Renal pelvis (tissue), 12 donors: ENCODE data around the gene TMEM205. TPM values are rescaled to one million over a fixed set of nuclear protein-coding genes. Genes with fewer than 3 reads are reported as not detected.
A peak's percentile ranks its signal among the peaks of the same experiment; 100 is the strongest.
"Not testable (repeated sequence)": the region's sequence is repeated elsewhere in the genome, so short reads cannot be mapped to it uniquely, and the experiment has no call there.

Source experiments
- DNase-seq: peaks from one replicate; pipeline ENCODE4 v3.0.0-alpha.2; 2013
- long read RNA-seq, 16 experiments: transcript quantifications; one replicate each; lab custom pipeline, GENCODE V29; 2026
- polyA plus RNA-seq, 3 donors: library from polyadenylated mRNA; unstranded; fragments of 120-200 nt; gene quantifications; one replicate each; pipeline ENCODE4 v1.2.1, GENCODE V29; 2013; ENCODE audit not compliant: insufficient read length in 3 of 3

TMEM205 gene
- polyA plus RNA-seq: 100 to 1,000 TPM; 144 to 158 (median 156) TPM
- long read RNA-seq, donor 1, transcript TMEM205-216 (4 exons, 792 nt): major isoform, 65 of 125 reads
- long read RNA-seq, donor 1, transcript TMEM205-210 (4 exons, 840 nt): minor isoform, 8 of 125 reads
- long read RNA-seq, donor 1, transcript TMEM205-201 (3 exons, 1,034 nt): minor isoform, 12 of 125 reads
- long read RNA-seq, donor 1, transcript TMEM205-205 (4 exons, 677 nt): minor isoform, 11 of 125 reads
- long read RNA-seq, donor 1, partial matches to known transcripts: 15 of 125 reads
- long read RNA-seq, donor 1, other reads (novel, unspliced or antisense): 0 of 125 reads
- long read RNA-seq, donor 2, transcript TMEM205-205 (4 exons, 677 nt): minor isoform, 10 of 137 reads
- long read RNA-seq, donor 2, transcript TMEM205-203 (2 exons, 1,147 nt): minor isoform, 10 of 137 reads
- long read RNA-seq, donor 2, transcript TMEM205-210 (4 exons, 840 nt): minor isoform, 30 of 137 reads
- long read RNA-seq, donor 2, transcript TMEM205-216 (4 exons, 792 nt): major isoform, 58 of 137 reads
- long read RNA-seq, donor 2, partial matches to known transcripts: 0 of 137 reads
- long read RNA-seq, donor 2, other reads (novel, unspliced or antisense): 14 of 137 reads
- long read RNA-seq, donor 3, transcript TMEM205-203 (2 exons, 1,147 nt): minor isoform, 12 of 107 reads
- long read RNA-seq, donor 3, transcript TMEM205-201 (3 exons, 1,034 nt): minor isoform, 11 of 107 reads
- long read RNA-seq, donor 3, transcript TMEM205-210 (4 exons, 840 nt): minor isoform, 14 of 107 reads
- long read RNA-seq, donor 3, transcript TMEM205-216 (4 exons, 792 nt): major isoform, 54 of 107 reads
- long read RNA-seq, donor 3, partial matches to known transcripts: 0 of 107 reads
- long read RNA-seq, donor 3, other reads (novel, unspliced or antisense): 0 of 107 reads
- long read RNA-seq, donor 4, transcript TMEM205-210 (4 exons, 840 nt): minor isoform, 22 of 178 reads
- long read RNA-seq, donor 4, transcript TMEM205-216 (4 exons, 792 nt): major isoform, 75 of 178 reads
- long read RNA-seq, donor 4, transcript TMEM205-203 (2 exons, 1,147 nt): minor isoform, 21 of 178 reads
- long read RNA-seq, donor 4, transcript TMEM205-201 (3 exons, 1,034 nt): minor isoform, 13 of 178 reads
- long read RNA-seq, donor 4, partial matches to known transcripts: 37 of 178 reads
- long read RNA-seq, donor 4, other reads (novel, unspliced or antisense): 0 of 178 reads
- long read RNA-seq, donor 5, transcript TMEM205-210 (4 exons, 840 nt): minor isoform, 5 of 73 reads
- long read RNA-seq, donor 5, transcript TMEM205-216 (4 exons, 792 nt): major isoform, 49 of 73 reads
- long read RNA-seq, donor 5, transcript TMEM205-203 (2 exons, 1,147 nt): minor isoform, 9 of 73 reads
- long read RNA-seq, donor 5, transcript TMEM205-205 (4 exons, 677 nt): minor isoform, 5 of 73 reads
- long read RNA-seq, donor 5, partial matches to known transcripts: 0 of 73 reads
- long read RNA-seq, donor 5, other reads (novel, unspliced or antisense): 0 of 73 reads
- long read RNA-seq, donor 6, transcript TMEM205-205 (4 exons, 677 nt): minor isoform, 12 of 138 reads
- long read RNA-seq, donor 6, transcript TMEM205-210 (4 exons, 840 nt): minor isoform, 13 of 138 reads
- long read RNA-seq, donor 6, transcript TMEM205-203 (2 exons, 1,147 nt): minor isoform, 19 of 138 reads
- long read RNA-seq, donor 6, transcript TMEM205-216 (4 exons, 792 nt): major isoform, 69 of 138 reads
- long read RNA-seq, donor 6, partial matches to known transcripts: 12 of 138 reads
- long read RNA-seq, donor 6, other reads (novel, unspliced or antisense): 0 of 138 reads
- long read RNA-seq, donor 7, transcript TMEM205-216 (4 exons, 792 nt): major isoform, 63 of 107 reads
- long read RNA-seq, donor 7, transcript TMEM205-205 (4 exons, 677 nt): minor isoform, 12 of 107 reads
- long read RNA-seq, donor 7, transcript TMEM205-203 (2 exons, 1,147 nt): minor isoform, 14 of 107 reads
- long read RNA-seq, donor 7, transcript TMEM205-210 (4 exons, 840 nt): minor isoform, 8 of 107 reads
- long read RNA-seq, donor 7, partial matches to known transcripts: 0 of 107 reads
- long read RNA-seq, donor 7, other reads (novel, unspliced or antisense): 0 of 107 reads
- long read RNA-seq, donor 8, transcript TMEM205-203 (2 exons, 1,147 nt): minor isoform, 5 of 30 reads
- long read RNA-seq, donor 8, transcript TMEM205-216 (4 exons, 792 nt): major isoform, 13 of 30 reads
- long read RNA-seq, donor 8, partial matches to known transcripts: 0 of 30 reads
- long read RNA-seq, donor 8, other reads (novel, unspliced or antisense): 0 of 30 reads
- long read RNA-seq, donor 9, transcript TMEM205-201 (3 exons, 1,034 nt): minor isoform, 16 of 134 reads
- long read RNA-seq, donor 9, transcript TMEM205-216 (4 exons, 792 nt): major isoform, 72 of 134 reads
- long read RNA-seq, donor 9, transcript TMEM205-203 (2 exons, 1,147 nt): minor isoform, 11 of 134 reads
- long read RNA-seq, donor 9, transcript TMEM205-210 (4 exons, 840 nt): minor isoform, 17 of 134 reads
- long read RNA-seq, donor 9, partial matches to known transcripts: 0 of 134 reads
- long read RNA-seq, donor 9, other reads (novel, unspliced or antisense): 0 of 134 reads
- long read RNA-seq, donor 10, transcript TMEM205-203 (2 exons, 1,147 nt): minor isoform, 5 of 89 reads
- long read RNA-seq, donor 10, transcript TMEM205-216 (4 exons, 792 nt): major isoform, 43 of 89 reads
- long read RNA-seq, donor 10, transcript TMEM205-201 (3 exons, 1,034 nt): minor isoform, 13 of 89 reads
- long read RNA-seq, donor 10, transcript TMEM205-210 (4 exons, 840 nt): minor isoform, 7 of 89 reads
- long read RNA-seq, donor 10, partial matches to known transcripts: 14 of 89 reads
- long read RNA-seq, donor 10, other reads (novel, unspliced or antisense): 0 of 89 reads
- long read RNA-seq, donor 11, transcript TMEM205-216 (4 exons, 792 nt): major isoform, 38 of 70 reads
- long read RNA-seq, donor 11, transcript TMEM205-205 (4 exons, 677 nt): minor isoform, 9 of 70 reads
- long read RNA-seq, donor 11, transcript TMEM205-203 (2 exons, 1,147 nt): minor isoform, 7 of 70 reads
- long read RNA-seq, donor 11, transcript TMEM205-210 (4 exons, 840 nt): minor isoform, 8 of 70 reads
- long read RNA-seq, donor 11, partial matches to known transcripts: 0 of 70 reads
- long read RNA-seq, donor 11, other reads (novel, unspliced or antisense): 0 of 70 reads
- long read RNA-seq, donor 12, transcript TMEM205-203 (2 exons, 1,147 nt): minor isoform, 20 of 184 reads
- long read RNA-seq, donor 12, transcript TMEM205-210 (4 exons, 840 nt): minor isoform, 17 of 184 reads
- long read RNA-seq, donor 12, transcript TMEM205-201 (3 exons, 1,034 nt): minor isoform, 10 of 184 reads
- long read RNA-seq, donor 12, transcript TMEM205-216 (4 exons, 792 nt): major isoform, 88 of 184 reads
- long read RNA-seq, donor 12, partial matches to known transcripts: 31 of 184 reads
- long read RNA-seq, donor 12, other reads (novel, unspliced or antisense): 0 of 184 reads
- long read RNA-seq, donor 13, transcript TMEM205-210 (4 exons, 840 nt): minor isoform, 15 of 60 reads
- long read RNA-seq, donor 13, transcript TMEM205-203 (2 exons, 1,147 nt): minor isoform, 10 of 60 reads
- long read RNA-seq, donor 13, transcript TMEM205-216 (4 exons, 792 nt): major isoform, 26 of 60 reads
- long read RNA-seq, donor 13, partial matches to known transcripts: 0 of 60 reads
- long read RNA-seq, donor 13, other reads (novel, unspliced or antisense): 0 of 60 reads
- long read RNA-seq, donor 14: 0 reads
- long read RNA-seq, donor 15: 0 reads
- long read RNA-seq, donor 16, transcript TMEM205-203 (2 exons, 1,147 nt): minor isoform, 20 of 124 reads
- long read RNA-seq, donor 16, transcript TMEM205-210 (4 exons, 840 nt): minor isoform, 13 of 124 reads
- long read RNA-seq, donor 16, transcript TMEM205-201 (3 exons, 1,034 nt): minor isoform, 17 of 124 reads
- long read RNA-seq, donor 16, transcript TMEM205-216 (4 exons, 792 nt): major isoform, 56 of 124 reads
- long read RNA-seq, donor 16, partial matches to known transcripts: 0 of 124 reads
- long read RNA-seq, donor 16, other reads (novel, unspliced or antisense): 0 of 124 reads

DNA sequence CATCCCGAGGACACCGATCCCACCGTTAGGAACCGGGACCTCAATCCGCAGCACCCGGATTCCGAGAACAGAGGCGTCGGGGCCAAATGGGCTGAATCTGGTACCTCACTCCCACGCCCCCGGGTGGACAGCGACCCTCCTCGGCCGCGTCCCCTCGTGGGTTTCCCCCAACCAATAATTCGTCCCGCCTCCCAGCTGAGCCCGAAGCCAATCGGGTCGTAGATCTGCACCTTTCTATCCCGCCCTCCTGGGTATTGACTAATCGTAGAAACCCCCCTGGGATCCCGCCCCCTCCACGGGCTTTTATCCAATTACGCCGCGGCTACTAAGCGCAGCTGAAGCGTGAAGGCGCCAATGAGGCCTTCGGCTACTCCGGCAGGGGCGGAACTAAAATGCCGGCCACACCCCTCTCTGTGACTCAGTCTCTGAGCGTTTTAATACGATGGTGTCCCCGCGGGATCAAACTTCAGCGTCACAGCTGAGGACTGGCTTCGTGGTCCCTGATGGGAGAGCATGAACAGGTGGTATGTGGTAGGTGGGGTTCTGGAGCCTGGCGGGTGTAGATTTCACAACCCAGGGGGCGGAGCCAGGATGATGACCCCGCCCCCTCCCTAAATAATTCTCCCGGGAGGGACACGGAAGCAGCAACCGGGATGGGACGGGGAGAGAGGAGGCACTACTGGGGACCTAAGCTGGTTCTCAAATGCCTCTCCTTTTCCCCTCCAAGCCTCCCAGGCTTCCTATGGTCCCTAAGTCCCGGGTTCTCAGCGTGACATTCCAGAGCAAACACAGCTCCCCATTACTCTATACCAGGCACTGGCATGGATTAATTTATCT is at the start of gene TMEM205, which contains the start of gene CCDC159:
Gene TMEM205 (minus strand): TSS at position 165 of the 837 bp plus-strand sequence. CDS start 649 bp downstream, outside the sequence.
Gene CCDC159 (plus strand): TSS at position 416 of the 837 bp plus-strand sequence. CDS start 88 bp downstream, at position 504.
- peak; percentile 99 for DNase-seq

DNA sequence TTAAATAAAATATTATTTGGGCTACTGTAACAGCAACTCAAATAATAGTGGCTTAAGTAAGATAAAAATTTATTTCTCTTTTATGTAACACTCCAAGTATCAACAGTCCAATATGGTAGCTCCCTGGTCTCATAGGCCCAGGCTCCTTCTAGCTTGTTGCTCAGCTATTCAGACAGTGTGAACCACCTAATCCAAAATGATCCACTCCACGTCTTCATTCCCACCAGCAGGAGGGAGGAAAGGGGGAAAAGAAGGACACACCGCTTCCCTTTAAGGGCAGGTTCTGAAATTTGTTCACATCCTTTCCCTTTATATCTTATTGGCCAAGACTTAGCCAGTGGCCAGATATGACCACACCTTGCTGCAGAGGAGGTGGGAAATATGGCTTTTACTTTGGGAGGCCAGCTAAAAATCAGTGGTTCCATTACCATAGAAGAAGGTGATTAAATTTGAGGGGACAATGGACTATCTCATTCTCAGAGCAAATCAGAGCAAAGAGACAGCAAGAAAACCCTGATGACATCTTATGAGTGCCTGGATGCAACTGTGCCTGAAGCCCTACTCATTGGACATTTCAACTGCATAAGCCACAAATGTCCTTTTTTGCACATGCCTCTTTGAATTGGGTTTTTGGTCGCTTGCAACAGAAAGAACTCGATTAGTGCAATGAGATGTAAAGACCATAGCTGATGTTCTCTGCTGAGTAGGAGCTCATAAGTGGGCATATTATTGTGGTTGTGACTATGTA is 45.0 kb upstream of the TMEM205 start:
- DNase-seq: no peak

DNA sequence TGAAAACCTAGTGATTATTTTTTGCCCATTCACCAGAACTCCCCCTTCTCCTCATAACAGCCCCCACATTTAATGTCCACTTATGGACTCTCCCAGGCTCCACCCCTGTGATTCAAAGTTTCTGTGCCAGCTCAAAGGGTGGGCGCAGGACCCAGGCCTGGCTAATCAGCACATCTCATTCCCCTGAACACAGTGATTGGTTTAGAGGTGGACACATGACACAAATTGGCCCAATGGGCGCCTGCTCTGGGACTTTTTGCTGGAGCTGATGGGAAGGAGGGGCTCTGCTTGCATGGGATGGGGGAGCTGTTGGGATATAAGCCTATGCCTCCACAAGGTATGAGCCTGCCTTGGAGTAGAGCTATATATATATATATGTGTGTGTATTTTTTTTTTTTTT is 44.3 kb upstream of the TMEM205 start:
- DNase-seq: no peak

DNA sequence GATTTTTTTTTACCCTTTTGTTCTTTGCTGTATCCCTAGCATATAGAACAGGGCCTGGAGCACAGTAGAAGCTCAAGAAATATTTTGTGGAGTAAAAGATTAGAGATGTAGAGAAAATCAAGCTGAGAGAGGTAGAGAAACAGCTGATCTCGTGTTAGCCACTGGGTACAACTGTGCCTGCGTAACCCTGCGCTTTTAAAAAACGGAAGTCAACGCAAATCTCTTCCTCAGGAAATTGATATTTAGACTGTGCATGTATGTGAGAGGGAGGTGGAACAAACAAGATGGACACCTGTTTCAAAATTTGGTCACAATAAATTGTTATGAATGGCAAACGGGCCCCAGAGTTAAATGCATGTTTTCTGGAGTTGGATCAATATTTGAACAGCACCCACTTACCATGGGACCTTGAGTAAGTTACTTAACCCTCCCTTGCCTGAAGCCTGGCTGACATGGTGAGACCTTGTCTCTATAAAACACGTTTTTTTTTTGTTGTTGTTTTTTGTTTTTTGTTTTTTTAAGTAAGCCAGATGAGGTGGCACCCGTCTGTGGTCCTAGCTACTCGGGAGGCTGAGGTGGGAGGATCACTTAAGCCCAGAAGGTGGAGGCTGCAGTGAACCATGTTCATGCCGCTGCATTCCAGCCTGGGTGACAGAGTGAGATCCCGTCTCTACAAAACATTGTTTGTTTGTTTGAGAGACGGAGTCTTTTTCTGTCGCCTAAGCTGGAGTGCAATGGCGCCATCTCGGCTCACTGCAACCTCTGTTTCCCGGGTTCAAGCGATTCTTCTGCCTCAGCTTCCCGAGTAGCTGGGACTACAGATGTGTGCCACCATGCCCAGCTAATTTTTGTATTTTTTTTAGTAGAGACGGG is 41.3 kb upstream of the TMEM205 start:
- DNase-seq: no peak

DNA sequence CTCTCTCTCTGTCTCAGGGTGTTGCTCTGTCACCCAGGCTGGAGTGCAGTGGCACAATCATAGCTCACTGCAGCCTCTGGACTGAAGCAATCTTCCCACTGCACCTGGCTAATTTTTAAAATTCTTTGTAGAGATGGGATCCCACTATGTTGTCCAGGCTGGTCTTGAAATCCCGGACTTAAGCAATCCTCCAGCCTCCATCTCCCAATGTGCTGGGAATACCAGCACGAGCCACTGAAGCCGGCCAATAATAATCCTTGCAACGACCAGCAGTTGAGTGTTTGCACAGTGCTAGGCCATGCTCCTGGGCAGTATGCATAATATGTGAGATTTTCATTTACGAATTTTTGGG is 38.7 kb upstream of the TMEM205 start:
- no peak for DNase-seq

DNA sequence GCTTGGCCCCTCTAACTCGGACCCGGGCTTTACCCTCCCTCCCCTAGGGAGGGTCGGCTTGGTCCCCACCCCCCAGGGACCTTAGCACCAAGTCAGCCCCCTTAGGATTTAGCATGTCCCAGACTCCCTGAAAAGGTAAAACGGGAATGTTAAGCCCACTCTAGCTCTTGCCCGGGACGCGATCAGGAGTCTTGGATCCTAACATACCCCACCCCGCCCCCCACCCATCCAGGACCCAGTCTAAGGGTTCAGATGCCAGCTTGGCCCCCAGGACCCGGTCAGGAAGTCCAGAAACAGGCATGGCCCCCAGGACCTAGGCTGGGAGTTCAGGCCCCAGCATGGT is 37.6 kb upstream of the TMEM205 start:
- DNase-seq: no peak

DNA sequence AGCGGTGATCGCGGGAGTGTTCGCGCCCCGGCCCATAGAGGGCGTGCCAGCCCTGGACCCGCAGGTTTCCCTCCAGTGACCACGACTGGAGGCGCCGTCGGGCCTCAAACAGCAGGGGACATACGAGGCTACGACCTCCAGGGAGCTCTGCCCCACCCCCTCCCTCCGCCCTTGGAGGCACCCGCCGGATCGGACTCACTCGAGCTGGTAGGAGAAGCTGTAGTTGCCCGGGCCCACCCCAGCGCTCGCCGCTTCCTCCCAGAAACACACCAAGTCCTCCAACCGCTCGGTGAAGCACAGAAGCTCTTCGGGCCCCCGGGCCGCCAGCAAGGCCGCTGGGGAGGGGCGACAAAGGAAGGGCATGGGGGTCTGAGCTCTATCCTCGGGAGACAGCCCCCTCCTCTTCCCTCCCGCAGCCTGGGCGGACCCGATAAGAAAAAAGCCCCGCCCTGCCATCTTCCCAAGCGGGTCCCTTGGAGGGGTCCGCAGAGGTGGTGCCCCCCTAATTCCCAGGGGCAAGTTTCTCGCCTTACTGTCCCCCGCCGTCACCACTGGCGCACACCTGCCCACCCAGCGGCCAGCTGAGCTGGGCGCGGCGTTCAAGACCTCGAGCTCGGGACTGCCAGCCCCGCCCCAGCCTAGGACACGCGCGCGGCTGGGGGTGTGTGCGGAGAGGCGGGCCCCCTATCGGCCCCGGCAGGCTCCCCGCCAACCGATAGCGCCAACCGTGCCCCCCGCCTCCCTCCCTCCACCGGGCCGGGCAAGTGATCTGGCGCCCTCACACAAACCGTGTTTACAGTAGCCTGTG is 37.0 kb upstream of the TMEM205 start:
- no peak for DNase-seq

DNA sequence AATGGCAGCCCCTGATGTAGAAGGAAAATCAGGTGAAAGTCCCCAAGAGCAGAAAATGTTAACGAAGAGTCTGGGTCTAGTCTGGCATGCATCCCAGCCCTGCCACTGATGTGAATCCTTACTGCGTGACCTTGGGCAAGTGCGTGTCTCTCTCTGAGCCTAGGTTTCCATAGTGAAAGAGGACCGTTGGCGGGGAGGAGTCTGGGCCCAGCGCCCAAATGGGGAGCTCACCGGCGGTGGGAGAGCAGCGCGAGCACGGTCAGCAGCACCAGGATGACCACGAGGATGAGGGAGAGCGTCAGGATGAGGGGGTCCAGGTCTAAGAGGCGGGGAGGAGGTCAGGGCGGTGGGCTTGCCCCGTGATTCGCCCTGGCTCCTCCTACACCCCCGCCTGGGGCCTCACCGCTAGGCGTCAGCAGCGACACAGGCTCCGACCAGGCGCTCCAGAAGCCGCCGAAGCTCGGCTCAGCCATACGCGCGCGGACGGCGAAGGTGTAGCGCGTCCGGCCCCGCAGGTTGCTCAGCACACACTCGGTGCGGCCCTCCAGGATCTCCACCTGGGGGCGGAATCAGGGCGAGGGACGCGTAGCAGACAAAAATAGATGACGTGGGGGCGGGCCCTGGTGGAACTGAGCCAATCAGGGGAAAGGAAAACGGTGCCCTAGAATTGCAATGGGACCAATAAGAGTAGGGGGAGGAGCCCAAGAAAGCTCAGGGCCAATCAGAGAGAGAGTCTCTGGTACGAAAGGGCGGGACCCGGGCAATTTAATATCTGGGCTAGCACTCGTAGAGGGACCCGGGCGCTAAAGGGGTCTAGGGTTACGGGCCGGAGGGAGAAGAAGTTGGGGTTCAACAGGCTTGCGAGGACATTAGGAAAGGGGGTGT is 34.8 kb upstream of the TMEM205 start:
- peak; percentile 98 for DNase-seq

DNA sequence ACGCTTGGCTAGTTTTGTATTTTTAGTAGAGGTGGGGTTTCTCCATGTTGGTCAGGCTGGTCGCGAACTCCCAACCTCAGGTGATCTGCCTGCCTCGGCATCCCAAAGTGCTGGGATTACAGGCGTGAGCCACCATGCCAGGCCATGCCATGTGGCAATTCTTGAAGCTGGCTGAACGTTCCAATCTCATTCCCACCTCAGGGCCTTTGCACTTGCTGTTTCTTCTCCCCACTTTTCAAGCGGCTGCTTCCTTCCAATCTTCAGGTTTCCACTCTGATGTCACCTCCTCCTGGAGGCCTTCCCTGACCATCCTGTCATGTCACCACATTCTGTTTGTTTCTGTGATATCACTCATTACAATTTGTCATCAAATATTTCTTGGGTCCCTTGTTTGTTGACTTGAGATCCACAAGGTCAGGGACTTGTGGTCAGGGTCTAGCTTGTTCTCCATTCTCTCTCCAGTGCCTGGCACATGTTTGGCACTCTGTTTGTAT is 33.8 kb upstream of the TMEM205 start:
- no peak for DNase-seq

DNA sequence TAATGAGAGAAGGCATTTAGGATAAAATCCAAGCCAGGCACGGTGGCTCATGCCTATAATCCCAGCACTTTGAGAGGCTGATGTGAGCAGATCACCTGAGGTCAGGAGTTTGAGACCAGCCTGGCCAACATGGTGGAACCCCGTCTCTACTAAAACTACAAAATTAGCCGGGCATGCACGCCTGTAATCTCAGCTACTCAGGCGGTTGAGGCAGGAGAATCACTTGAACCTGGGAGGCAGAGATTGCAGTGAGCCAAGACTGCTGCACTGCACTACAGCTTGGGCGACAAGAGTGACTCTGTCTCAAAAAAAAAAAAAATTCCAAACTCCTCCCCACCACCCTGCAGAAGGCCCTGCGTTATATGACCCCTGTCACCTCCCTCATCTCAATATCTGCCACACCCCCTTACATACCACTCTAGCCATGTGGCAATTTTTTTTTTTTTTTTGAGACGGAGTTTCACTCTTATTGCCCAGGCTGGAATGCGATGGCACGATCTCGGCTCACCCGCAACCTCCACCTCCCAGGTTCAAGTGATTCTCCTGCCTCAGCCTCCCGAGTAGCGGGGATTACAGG is 33.3 kb upstream of the TMEM205 start:
- DNase-seq: not testable (repeated sequence)
